Progenitor cell of endocrine pancreas (in vitro differentiated cells): ENCODE measurements around the gene BMPR1A. TPM values are rescaled to one million over a fixed set of nuclear protein-coding genes. Genes with fewer than 3 reads are reported as not detected.

Experiments used
- DNase-seq: peaks from one replicate; pipeline ENCODE4 v3.0.0; 2021; ENCODE audit warnings: low spot score; ENCODE audit not compliant: unreplicated experiment
- H3K27ac Mint-ChIP-seq: 2 replicates; pipeline ENCODE4 v1.8.0; 2021; ENCODE audit warnings: mild to moderate bottlenecking, moderate library complexity, mixed read lengths
- H3K27me3 Mint-ChIP-seq: 2 replicates; pipeline ENCODE4 v1.8.0; 2021; ENCODE audit warnings: mixed read lengths
- H3K36me3 Mint-ChIP-seq: 2 replicates; pipeline ENCODE4 v1.8.0; 2022; ENCODE audit warnings: mixed read lengths; ENCODE audit not compliant: insufficient read depth
- H3K4me1 Mint-ChIP-seq: 2 replicates; pipeline ENCODE4 v1.8.0; 2021; ENCODE audit warnings: low read depth, mixed read lengths
- H3K4me3 Mint-ChIP-seq: 2 replicates; pipeline ENCODE4 v1.8.0; 2021; ENCODE audit warnings: low read depth, mild to moderate bottlenecking, moderate library complexity, mixed read lengths
- H3K9me3 Mint-ChIP-seq: 2 replicates; pipeline ENCODE4 v1.8.0; 2021; ENCODE audit warnings: low read depth, mixed read lengths
- total RNA-seq: library from RNA; stranded (reverse); gene quantifications from 2 replicates; pipeline ENCODE4 v1.2.1, GENCODE V29; 2021
- TF ChIP-seq, protein P1 (sequence below): fragments of 200-600 bp; sonication (generic); IDR thresholded peaks from one replicate; pipeline ENCODE4 v1.5.0; 2021; ENCODE audit warnings: antibody characterized with exemption, mild to moderate bottlenecking; ENCODE audit not compliant: unreplicated experiment

BMPR1A gene
- total RNA-seq, 1 donor from 2014 or later: 89.7 TPM

- Mint-ChIP-seq H3K4me1 (peaks cover 22% of the 10 kb centered on the region), H3K4me3 (no peak overlapping the region), H3K9me3 (no peaks in the 10 kb centered on the region), H3K27ac (no peak overlapping the region), H3K36me3 (no peaks in the 10 kb centered on the region), H3K27me3 (peaks cover 5% of the 10 kb centered on the region)
- TF ChIP-seq, protein P1, sequence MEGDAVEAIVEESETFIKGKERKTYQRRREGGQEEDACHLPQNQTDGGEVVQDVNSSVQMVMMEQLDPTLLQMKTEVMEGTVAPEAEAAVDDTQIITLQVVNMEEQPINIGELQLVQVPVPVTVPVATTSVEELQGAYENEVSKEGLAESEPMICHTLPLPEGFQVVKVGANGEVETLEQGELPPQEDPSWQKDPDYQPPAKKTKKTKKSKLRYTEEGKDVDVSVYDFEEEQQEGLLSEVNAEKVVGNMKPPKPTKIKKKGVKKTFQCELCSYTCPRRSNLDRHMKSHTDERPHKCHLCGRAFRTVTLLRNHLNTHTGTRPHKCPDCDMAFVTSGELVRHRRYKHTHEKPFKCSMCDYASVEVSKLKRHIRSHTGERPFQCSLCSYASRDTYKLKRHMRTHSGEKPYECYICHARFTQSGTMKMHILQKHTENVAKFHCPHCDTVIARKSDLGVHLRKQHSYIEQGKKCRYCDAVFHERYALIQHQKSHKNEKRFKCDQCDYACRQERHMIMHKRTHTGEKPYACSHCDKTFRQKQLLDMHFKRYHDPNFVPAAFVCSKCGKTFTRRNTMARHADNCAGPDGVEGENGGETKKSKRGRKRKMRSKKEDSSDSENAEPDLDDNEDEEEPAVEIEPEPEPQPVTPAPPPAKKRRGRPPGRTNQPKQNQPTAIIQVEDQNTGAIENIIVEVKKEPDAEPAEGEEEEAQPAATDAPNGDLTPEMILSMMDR: no peak
- no peak for DNase-seq
These were observed 32.0 kb upstream of the BMPR1A start for GRCh38 chr10:86724445-86724844.

DNA sequence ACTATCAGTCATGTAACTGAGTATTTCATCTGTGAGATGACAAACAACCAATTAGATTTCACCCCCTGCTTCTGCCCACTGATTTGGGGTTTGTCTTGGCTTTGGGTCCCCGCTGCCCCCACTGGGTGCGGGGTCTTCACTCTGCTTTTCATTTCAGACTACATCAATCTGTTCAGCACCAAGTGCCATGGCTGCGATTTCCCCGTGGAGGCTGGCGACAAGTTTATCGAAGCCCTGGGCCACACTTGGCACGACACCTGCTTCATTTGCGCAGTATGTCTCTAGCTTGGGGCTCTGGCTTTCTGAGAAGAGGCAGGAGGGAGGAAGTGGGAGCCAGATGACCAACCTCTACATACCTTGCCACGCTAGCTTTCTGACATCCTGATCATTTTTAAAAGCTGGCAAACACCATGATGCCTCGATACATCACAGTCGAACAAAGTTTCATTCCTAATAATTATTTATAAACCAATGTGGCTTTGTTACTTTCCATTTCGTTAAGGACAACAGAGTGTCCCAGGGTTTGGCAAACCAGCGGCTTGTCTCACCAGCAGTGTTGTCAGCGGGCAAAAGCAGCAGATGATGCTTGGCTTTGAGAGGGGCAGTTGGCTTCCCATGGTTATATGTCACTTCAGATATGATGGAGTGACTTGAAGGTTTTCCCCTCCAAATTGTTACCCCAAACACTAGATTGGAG is 30.3 kb upstream of the BMPR1A start:
- H3K4me3 Mint-ChIP-seq: no peak overlapping the region
- H3K36me3 Mint-ChIP-seq: no peaks in the 10 kb centered on the region
- H3K9me3 Mint-ChIP-seq: no peaks in the 10 kb centered on the region
- no peak overlapping the region for H3K27ac Mint-ChIP-seq
- TF ChIP-seq, protein P1: no peak
- H3K4me1 Mint-ChIP-seq: peaks cover 25% of the 10 kb centered on the region
- H3K27me3 Mint-ChIP-seq: no peaks in the 10 kb centered on the region
- DNase-seq: no peak

- no peak overlapping the region for H3K4me3 Mint-ChIP-seq
- H3K36me3 Mint-ChIP-seq: no peaks in the 10 kb centered on the region
- no peaks in the 10 kb centered on the region for H3K27me3 Mint-ChIP-seq
- peaks cover 25% of the 10 kb centered on the region for H3K4me1 Mint-ChIP-seq
- TF ChIP-seq, protein P1: no peak
- H3K27ac Mint-ChIP-seq: no peak overlapping the region
- no peaks in the 10 kb centered on the region for H3K9me3 Mint-ChIP-seq
- no peak for DNase-seq
These were observed 29.8 kb upstream of the BMPR1A start for GRCh38 chr10:86726677-86726999.

- H3K4me1 Mint-ChIP-seq: peaks cover 25% of the 10 kb centered on the region
- no peak for DNase-seq
- H3K36me3 Mint-ChIP-seq: no peaks in the 10 kb centered on the region
- TF ChIP-seq, protein P1: no peak
- no peaks in the 10 kb centered on the region for H3K9me3 Mint-ChIP-seq
- H3K4me3 Mint-ChIP-seq: no peak overlapping the region
- no peak overlapping the region for H3K27ac Mint-ChIP-seq
- H3K27me3 Mint-ChIP-seq: no peaks in the 10 kb centered on the region
These were observed 28.9 kb upstream of the BMPR1A start for GRCh38 chr10:86727470-86727869.

DNA sequence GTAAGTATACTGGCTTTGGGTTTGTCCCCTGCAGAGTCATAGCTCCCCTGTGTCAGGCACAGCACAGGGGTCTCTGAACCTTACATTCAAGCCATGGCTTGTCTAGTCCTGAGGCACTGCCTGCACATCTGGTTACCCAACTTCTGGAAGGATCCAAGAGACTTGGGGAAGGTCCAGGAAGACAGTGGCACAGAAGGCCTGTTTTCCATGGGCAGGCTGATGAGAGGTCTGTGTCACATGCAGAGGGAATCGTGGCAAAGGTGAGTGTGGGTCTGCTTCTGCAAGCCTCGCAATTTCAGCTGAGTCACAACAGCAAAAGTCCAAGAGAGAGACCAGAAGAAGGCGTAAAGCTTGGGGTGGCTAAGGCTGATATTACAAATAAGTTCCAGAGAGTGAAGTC is 28.4 kb upstream of the BMPR1A start:
- H3K27me3 Mint-ChIP-seq: no peaks in the 10 kb centered on the region
- no peak overlapping the region for H3K4me3 Mint-ChIP-seq
- no peak overlapping the region for H3K27ac Mint-ChIP-seq
- H3K9me3 Mint-ChIP-seq: no peaks in the 10 kb centered on the region
- no peak for DNase-seq
- peaks cover 27% of the 10 kb centered on the region for H3K4me1 Mint-ChIP-seq
- TF ChIP-seq, protein P1: no peak
- no peaks in the 10 kb centered on the region for H3K36me3 Mint-ChIP-seq
